Kidney epithelial cell (primary cell): ENCODE measurements around the gene CHMP6. TPM values are rescaled to one million over a fixed set of nuclear protein-coding genes. Genes with fewer than 3 reads are reported as not detected.
A peak's percentile ranks its signal among the peaks of the same experiment; 100 is the strongest.

Experiments used
- DNase-seq: peaks from one replicate; pipeline ENCODE4 v3.0.0-alpha.2; 2010; ENCODE audit warnings: low read depth
- H3K27me3 ChIP-seq: 2 replicates; pipeline ENCODE4 v1.6.0; 2011; ENCODE audit warnings: low read length; ENCODE audit not compliant: control insufficient read depth, insufficient read depth
- H3K36me3 ChIP-seq: 2 replicates; pipeline ENCODE4 v1.5.1; 2011; ENCODE audit warnings: low read length; ENCODE audit not compliant: control insufficient read depth, insufficient read depth
- H3K4me3 ChIP-seq: 2 replicates; pipeline ENCODE4 v1.5.1; 2011; ENCODE audit warnings: low read depth, mild to moderate bottlenecking, control low read depth, low read length
- total RNA-seq: library from RNA; depleted of rRNA; stranded (reverse); fragments of >200 nt; gene quantifications from 2 replicates; pipeline ENCODE4 v1.2.3, GENCODE V29; 2015
- TF ChIP-seq, protein P1 (sequence below): IDR thresholded peaks from 2 replicates; pipeline ENCODE4 v1.5.1; 2011; ENCODE audit warnings: mild to moderate bottlenecking, moderate library complexity, low read length, control low read depth, inconsistent platforms; ENCODE audit not compliant: insufficient read depth, poor library complexity, severe bottlenecking

CHMP6 gene
- 26.6 and 36.6 TPM in 2 replicates for total RNA-seq

DNA sequence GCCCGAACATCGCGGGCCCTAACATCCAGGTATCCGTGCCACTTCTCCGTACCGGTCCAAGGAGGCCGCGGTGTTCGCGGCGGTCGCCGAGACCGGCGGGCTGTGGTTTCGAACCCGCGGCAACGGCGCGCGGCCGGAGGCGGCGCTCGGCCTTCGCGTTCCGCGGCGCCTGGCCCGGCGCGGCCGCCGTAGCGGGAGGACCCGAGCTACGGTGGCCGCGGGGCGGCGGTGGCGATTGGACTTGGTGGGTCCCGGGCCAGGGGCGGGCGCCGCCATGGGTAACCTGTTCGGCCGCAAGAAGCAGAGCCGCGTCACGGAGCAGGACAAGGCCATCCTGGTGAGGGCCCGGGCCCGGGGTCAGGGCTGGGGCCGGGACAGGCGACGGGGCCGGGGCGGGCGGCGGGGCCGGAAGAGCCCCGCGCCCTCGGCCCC lies at the start of gene CHMP6:
Gene CHMP6, plus strand, starts transcription at position 197 of the 432 bp plus-strand sequence. Its CDS starts 78 bp downstream, at position 275.
- TF ChIP-seq, protein P1, sequence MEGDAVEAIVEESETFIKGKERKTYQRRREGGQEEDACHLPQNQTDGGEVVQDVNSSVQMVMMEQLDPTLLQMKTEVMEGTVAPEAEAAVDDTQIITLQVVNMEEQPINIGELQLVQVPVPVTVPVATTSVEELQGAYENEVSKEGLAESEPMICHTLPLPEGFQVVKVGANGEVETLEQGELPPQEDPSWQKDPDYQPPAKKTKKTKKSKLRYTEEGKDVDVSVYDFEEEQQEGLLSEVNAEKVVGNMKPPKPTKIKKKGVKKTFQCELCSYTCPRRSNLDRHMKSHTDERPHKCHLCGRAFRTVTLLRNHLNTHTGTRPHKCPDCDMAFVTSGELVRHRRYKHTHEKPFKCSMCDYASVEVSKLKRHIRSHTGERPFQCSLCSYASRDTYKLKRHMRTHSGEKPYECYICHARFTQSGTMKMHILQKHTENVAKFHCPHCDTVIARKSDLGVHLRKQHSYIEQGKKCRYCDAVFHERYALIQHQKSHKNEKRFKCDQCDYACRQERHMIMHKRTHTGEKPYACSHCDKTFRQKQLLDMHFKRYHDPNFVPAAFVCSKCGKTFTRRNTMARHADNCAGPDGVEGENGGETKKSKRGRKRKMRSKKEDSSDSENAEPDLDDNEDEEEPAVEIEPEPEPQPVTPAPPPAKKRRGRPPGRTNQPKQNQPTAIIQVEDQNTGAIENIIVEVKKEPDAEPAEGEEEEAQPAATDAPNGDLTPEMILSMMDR, result no peak
- no peak for DNase-seq
- peaks cover 2% of the 10 kb centered on the region for H3K36me3 ChIP-seq
- H3K27me3 ChIP-seq, result peaks cover 7% of the 10 kb centered on the region
- peak within 1 kb of the TSS; percentile 59 for H3K4me3 ChIP-seq

DNA sequence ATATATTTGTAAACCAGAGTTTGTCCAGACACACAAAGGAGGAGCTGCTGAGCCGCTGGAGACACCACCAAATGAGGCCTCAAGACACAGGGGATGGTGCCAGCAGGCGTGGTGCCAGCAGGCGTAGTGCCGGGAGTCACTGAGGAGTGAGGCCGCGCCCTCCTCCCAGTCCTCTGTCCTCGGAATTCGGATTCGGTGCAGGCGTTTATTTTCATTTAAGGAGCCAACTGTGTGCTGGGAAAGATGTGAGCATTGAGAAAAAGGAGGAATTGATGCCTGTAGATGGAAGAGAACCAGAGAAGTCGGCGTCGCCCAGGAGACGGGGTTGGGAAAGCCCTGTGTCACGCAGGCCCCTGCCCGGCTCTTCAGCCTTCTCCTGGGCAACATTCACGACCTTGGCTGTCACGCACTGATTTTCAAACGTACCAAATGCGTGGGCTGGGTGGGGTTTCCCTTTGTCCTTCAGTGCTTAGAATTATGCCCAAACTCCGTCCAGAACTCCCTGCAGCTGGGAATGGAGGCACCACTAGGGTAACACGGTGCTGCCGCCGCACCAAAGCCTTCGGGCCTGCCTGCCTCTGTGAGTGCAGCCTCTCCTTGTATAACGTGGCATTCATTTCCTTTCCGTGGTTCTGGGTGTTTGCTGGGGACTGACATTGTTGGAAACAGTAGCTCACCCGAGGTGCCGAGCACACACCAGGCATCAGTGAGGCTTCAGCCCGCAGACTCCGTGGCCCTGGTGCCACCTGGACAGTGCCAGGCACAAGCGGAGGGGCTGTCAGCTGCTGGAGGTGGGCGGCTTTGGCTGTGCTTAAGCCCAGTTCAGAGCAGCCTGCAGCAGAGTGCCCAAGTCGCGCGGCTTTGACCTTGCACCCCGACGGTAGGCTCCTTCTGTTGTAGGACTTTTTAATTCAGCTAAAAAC lies 49.0 kb upstream of the CHMP6 start:
- no peaks in the 10 kb centered on the region for H3K36me3 ChIP-seq
- TF ChIP-seq, protein P1, result no peak
- no peak for DNase-seq

DNA sequence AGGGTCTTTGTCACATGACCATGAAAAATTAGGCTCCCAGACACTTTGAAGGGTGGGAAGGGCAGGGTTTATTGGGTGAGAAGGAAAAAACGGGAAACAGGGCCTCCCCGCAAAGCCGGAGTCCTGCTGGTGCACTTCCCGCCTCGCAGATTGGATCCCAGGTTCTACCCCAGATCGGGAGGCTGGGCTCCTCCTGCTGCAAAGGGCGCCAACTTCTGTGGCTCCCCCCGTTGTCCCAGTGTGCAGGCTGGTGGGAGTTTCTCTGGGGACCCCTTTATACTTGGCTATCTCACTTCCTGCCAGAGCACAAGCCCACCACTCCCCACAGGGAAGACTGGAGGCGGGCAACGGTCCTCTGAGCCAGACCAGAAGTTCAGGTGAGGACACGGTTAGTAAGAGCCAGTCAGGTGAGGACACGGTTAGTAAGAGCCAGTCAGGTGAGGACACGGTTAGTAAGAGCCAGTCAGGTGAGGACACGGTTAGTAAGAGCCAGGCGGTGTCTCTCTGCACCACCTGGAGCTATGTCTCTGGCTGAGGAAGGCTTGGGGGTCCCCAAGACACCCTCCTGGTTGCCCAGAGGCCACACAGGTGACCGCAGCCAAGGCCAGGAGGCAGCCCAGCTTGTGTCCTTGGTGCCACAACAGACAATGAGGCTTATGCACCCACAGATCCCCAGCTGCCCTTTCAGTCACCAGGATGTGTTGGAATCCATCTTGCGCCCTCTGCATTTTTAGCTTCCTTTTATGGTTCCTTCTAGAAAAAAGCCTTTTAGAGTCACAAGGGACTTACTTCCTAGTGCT lies 48.1 kb upstream of the CHMP6 start:
- H3K36me3 ChIP-seq, result no peaks in the 10 kb centered on the region
- TF ChIP-seq, protein P1, result no peak
- no peaks in the 10 kb centered on the region for H3K27me3 ChIP-seq
- H3K4me3 ChIP-seq, result no peak overlapping the region
- no peak for DNase-seq

More for the DNA sequence above, 49.0 kb upstream of the CHMP6 start:
- Histone ChIP-seq H3K27me3 (no peaks in the 10 kb centered on the region), H3K4me3 (no peak overlapping the region)

DNA sequence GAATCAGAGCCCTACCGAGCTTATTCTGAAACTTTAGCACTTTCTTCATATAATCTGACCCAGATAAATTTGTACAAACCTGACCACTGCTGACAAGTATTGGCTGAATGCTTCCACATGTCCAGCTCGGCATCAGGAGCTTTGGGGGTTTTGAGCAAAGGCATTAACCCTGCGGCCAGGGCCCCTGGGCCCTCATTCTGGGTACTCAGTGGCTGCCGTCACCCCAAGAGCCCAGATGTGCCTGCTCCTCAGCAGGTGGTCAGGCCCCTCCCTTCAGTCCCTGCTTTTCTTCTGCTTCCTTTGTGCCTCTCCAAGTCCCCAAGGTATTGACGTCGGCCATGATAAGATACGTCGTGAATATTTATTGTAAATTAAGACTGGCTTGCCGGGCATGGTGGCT lies 47.3 kb upstream of the CHMP6 start:
- H3K36me3 ChIP-seq, result no peaks in the 10 kb centered on the region
- H3K4me3 ChIP-seq, result no peak overlapping the region
- TF ChIP-seq, protein P1, result no peak
- no peak for DNase-seq
- no peaks in the 10 kb centered on the region for H3K27me3 ChIP-seq

DNA sequence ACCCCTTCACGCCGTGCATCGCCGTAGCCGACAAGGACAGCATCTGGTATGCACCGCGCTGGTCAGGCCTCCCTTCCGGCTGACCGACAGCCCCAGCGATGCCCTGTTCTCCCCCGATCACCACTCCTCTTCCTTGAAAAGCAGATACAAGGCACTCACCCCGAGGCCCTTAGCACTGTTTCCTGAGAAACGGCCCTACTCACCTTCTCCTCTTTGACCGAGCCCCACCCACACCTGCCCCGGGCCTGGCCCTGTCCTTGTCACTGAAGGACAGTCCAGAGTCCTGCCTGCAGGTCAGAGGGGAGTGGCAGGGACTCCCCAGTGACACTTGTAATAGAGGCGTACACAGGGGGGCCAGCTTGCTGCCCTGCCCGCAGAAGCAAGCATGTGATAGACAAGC lies 45.9 kb upstream of the CHMP6 start:
- Histone ChIP-seq H3K27me3 (no peaks in the 10 kb centered on the region), H3K4me3 (no peak overlapping the region), H3K36me3 (no peaks in the 10 kb centered on the region)
- TF ChIP-seq, protein P1, result no peak
- DNase-seq, result no peak
